GM18520 (cell line): ENCODE results near the gene COL26A1.
"Not testable (repeated sequence)": the region's sequence is repeated elsewhere in the genome, so short reads cannot be mapped to it uniquely, and the experiment has no call there.

Experiments used
- ATAC-seq: cut with Tn5 transposase; IDR thresholded peaks from one replicate; pipeline ENCODE4 v1.9.1; 2021; ENCODE audit not compliant: unreplicated experiment

Gene COL26A1

GRCh38 chr7:101362334-101363195 lies at the start of gene COL26A1:
Gene COL26A1 (plus strand): TSS chr7:101362875. CDS start chr7:101363033, 158 bp downstream.
- no peak for ATAC-seq

GRCh38 chr7:101315336-101315735 lies 47.3 kb upstream of the COL26A1 start:
- no peak for ATAC-seq

DNA sequence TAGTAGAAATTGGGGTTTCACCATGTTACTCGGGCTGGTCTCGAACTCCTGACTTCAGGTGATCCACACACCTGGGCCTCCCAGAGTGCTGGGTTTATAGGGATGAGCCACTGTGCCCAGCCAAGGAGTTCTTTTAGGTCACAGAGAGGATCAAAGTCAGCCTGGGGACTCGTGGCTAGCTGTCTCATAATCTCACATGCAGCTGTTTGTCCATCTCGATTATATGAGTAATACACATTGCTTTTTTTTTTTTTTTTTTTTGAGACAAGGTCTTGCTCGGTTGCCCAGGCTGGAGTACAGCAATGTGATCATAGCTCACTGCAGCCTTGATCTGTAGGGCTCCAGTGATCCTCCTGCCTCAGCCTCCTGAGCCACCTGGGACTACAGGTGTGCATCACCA lies 43.3 kb upstream of the COL26A1 start:
- ATAC-seq = no peak

- peak; percentile 94 for ATAC-seq
Measured at GRCh38 chr7:101321491-101322401, 40.9 kb upstream of the COL26A1 start, which contains the start of gene IFT22. Gene IFT22 (minus strand): TSS chr7:101321812. CDS start chr7:101321709, 103 bp downstream.

GRCh38 chr7:101328159-101328558 lies 34.5 kb upstream of the COL26A1 start:
- no peak for ATAC-seq

DNA sequence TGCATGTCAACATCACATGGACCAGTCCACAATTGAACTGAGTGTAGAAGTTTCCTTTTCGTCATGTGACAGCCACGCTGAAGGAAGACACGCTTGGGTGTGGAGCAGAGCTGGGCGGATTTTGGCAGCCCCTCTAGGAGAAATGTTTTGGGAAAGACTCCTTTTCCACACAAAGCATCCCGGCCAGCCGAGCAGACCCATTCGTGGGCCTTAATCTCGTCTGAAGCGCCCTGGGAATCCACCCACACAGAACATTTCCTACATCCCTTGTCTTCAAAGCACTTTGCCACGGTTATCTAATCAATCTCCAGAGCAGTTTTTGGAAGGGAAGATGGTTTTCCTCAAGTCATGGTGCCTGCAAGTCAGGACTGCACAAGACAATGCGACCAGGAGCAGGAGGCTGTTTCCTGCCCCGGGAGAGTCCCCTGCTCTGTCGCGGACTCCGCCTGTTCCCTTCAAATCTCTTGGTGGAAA lies 32.6 kb upstream of the COL26A1 start:
- ATAC-seq = no peak

- no peak for ATAC-seq
Measured at GRCh38 chr7:101332026-101332425, 30.6 kb upstream of the COL26A1 start.

DNA sequence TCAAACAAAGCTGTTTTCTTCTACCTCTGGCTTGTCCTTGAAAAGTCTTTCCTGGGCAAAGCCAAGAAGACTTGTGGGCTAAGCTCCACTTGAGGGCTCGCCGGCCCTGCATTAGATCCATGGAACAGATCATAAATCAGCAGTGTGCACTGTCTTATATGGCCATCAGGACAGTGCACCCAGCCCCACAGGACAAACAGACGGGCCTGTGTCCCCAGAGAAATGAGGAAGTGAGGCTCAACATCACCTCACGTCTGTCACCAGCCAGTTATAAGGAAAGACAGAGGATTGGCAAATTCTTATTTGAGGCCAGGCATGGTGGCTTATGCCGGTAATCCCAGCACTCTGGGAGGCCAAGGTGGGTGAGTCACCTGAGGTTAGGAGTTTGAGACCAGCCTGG lies 28.8 kb upstream of the COL26A1 start:
- ATAC-seq = no peak

GRCh38 chr7:101340379-101340778 lies 22.3 kb upstream of the COL26A1 start:
- ATAC-seq = no peak

GRCh38 chr7:101342892-101343291 lies 19.8 kb upstream of the COL26A1 start:
- ATAC-seq = no peak

GRCh38 chr7:101347477-101347876 lies 15.2 kb upstream of the COL26A1 start:
- no peak for ATAC-seq

DNA sequence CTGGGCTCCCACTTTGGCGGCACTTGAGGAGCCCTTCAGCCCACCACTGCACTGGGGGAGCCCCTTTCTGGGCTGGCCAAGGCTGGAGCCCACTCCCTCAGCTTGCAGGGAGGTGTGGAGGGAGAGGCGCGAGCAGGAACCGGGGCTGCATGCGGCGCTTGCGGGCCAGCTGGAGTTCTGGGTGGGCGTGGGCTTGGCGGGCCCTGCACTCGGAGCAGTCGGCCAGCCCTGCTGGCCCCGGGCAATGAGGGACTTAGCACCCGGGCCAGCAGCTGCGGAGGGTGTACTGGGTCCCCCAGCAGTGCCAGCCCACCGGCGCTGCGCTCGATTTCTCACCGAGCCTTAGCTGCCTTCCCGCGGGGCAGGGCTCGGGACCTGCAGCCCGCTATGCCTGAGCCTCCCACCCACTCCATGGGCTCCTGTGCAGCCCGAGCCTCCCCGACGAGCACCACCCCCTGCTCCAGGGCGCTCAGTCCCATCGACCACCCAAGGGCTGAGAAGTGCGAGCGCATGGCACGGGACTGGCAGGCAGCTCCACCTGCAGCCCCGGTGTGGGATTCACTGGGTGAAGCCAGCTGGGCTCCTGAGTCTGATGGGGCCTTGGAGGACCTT lies 14.1 kb upstream of the COL26A1 start:
- not testable (repeated sequence) for ATAC-seq

DNA sequence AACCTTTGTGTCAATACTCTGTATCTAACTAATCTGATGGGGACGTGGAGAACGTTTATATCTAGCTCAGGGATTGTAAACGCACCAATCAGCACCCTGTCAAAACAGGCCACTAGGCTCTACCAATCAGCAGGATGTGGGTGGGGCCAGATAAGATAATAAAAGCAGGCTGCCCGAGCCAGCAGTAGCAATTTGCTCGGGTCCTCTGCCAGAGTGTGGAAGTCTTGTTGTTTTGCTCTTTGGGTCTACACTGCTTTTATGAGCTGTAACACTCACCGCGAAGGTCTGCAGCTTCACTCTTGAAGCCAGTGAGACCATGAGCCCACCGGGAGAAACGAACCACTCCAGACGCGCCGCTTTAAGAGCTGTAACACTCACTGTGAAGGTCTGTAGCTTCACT lies 13.4 kb upstream of the COL26A1 start:
- ATAC-seq = not testable (repeated sequence)

DNA sequence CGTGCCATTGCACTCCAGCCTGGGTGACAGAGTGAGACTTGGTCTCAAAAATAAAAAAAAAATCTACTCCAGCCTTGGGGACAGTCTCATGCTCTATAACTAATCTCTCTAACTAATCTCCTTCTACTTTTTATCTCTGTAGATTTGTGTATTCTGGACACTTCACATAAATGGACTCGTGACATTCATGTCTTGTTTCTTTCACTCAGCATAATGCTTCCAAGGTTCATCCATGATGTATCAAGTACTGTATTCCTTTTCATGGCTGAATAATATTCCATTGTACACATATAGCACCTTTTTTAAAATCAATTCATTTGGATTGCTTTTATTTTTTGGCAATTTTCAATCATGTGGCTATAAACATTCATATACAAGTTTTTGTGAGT lies 9.8 kb upstream of the COL26A1 start:
- no peak for ATAC-seq

GRCh38 chr7:101357433-101357832 lies 5.2 kb upstream of the COL26A1 start:
- no peak for ATAC-seq

DNA sequence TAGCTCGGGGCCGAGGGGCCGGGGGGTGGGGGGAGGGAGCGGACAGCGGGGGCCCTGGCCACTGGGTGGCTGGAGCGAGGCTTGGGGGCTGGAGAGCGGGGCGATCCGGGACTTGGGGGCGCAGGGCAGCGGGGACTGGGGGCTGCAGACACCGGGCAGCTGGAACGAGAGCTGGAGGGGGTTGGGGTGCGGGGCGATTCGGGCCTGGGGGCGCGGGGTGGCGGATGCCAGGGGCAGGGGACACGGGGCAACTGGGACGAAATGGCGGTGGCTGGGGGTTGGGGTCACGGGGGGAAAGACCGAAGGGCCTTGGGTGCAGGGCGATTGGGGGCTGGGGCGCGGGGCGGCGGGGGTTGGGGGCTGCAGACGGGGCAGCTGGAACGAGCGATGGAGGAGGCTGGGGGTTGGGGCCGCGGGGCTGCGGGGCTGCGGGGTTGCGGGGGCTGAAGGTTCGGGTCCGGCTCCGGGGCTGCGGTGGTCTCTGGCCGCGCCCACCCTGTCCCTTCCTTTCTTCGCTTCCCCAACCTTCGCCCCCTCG lies 590 bp downstream of the COL26A1 start:
- no peak for ATAC-seq

GRCh38 chr7:101363734-101364374 lies 1.2 kb downstream of the COL26A1 start:
- no peak for ATAC-seq

DNA sequence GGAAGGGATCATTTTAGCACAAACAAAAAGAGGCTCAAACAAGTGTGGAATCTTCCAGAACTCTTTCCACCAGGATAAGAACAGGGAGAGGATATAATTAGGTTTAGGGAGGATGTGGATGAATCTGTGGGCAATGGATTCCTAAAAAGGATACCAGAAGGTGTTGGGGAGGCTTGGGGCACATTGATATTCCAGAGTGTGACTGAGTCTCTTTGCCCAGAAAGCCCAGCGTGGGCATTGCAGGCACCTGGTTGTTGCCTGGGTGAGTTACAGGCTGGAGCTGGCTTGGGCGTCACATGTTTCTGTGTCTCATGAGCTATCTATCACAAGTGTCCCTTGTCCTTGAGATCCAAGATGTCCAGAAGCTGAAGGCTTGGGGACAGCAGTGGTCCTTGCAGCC lies 3.3 kb downstream of the COL26A1 start:
- ATAC-seq = no peak

- ATAC-seq = no peak
Measured at GRCh38 chr7:101367676-101368075, 5.0 kb downstream of the COL26A1 start.

GRCh38 chr7:101368422-101369165 lies 5.9 kb downstream of the COL26A1 start:
- no peak for ATAC-seq
